Measurements from ENCODE around the gene VPS37C. TPM values are rescaled to one million over a fixed set of nuclear protein-coding genes. Genes with fewer than 3 reads are reported as not detected.

Gene VPS37C
- total and polyA plus RNA-seq, 9 of the 15 experiments (the other 6 are each of a cell fraction or from before 2014, with no cell fraction given), result 0.62 to 29.8 (median 11.5) TPM

- TF ChIP-seq ZBTB11 (CRISPR knock-in tag; IDR thresholded peaks at IDR 0.05), result peak in 1 of 3 experiments; percentile 83; a peak in 2 of 6 replicates
Observed at GRCh38 chr11:61164606-61165424, 3.6 kb upstream of the VPS37C start (continued).

GRCh38 chr11:61163714-61164605 is 2.7 kb upstream of the VPS37C start:
- ATAC-seq, result no peak
- Histone ChIP-seq H2AFZ (ENCODE audit: low read depth, low read length) (peak overlapping the region; percentile 87), H3K9me1 (ENCODE audit: control insufficient read depth, insufficient read depth, low read length) (no peaks in the 10 kb centered on the region), H3K36me3 (ENCODE audit: control insufficient read depth, insufficient read depth, low read length) (no peaks in the 10 kb centered on the region), H4K20me1 (replicated peaks; ENCODE audit: control insufficient read depth, insufficient read depth, low read length) (no peaks in the 10 kb centered on the region), H3K4me2 (ENCODE audit: insufficient read depth, low read length) (peak overlapping the region; percentile 53), H3K9ac (ENCODE audit: insufficient read depth in 1 of 2, low read depth in 2 of 2, low read length in 2 of 2) (peak overlapping the region; percentile 43 to 48; a peak in 3 of 4 replicates), H3K27ac (ENCODE audit: extremely low read depth, low read depth, low read length) (peak overlapping the region; percentile 70), H3K27me3 (ENCODE audit: control insufficient read depth in 2 of 2, insufficient read depth in 2 of 2, low read length in 2 of 2) (no peaks in the 10 kb centered on the region), H3K4me3 (no peak overlapping the region), H3K9me3 (replicated peaks; ENCODE audit: control insufficient read depth, insufficient read depth, low read depth, low read length) (no peaks in the 10 kb centered on the region), H3K4me1 (replicated peaks in 1 of 2; ENCODE audit: control insufficient read depth in 2 of 2, insufficient read depth in 2 of 2, low read length in 2 of 2) (peaks cover 29 to 39% of the 10 kb centered on the region in 2 experiments), H3K79me2 (ENCODE audit: control insufficient read depth, insufficient read depth, low read length) (peaks cover 17% of the 10 kb centered on the region)
- intact Hi-C loops (cut with micrococcal nuclease) (no loop called here), in situ Hi-C loops (cut with MboI) (no loop called here)
- CTCF ChIA-PET (ENCODE audit: low intra/inter-chr PET ratio), result no interaction called here
- DNase-seq (ENCODE audit: extremely low read depth in 1 of 4, low spot score in 3 of 4), result peak in 2 of 4 experiments; percentile 81 to 87
- 33% methylated on average over 12 of the region's 13 CpGs for WGBS (ENCODE audit: insufficient coverage, low coverage, missing lambda C conversion rate)
- FAIRE-seq, result peak; percentile 59
- BruUV-seq (replicated peaks), result no TSS peak
- POLR2A ChIA-PET, result no interaction called here
- peak; percentile 35 for TF ChIP-seq ASH1L (IDR thresholded peaks at IDR 0.05; ENCODE audit: borderline replicate concordance, low read depth, partially characterized antibody)
- TF ChIP-seq JUND (IDR thresholded peaks at IDR 0.05; ENCODE audit: borderline replicate concordance, low read depth, low read length), result peak; percentile 82
- no peak for TF ChIP-seq JUND (tag; IDR thresholded peaks at IDR 0.05; ENCODE audit: borderline replicate concordance, low read depth, low read length)
- TF ChIP-seq NEUROD1 (IDR thresholded peaks at IDR 0.05; ENCODE audit: borderline replicate concordance, low read depth, low read length, partially characterized antibody), result peak; percentile 62
- TF ChIP-seq CBX1 (IDR thresholded peaks at IDR 0.05; ENCODE audit: low read depth), result no peak
- TF ChIP-seq ZEB2 (IDR thresholded peaks at IDR 0.05), result peak; percentile 56; the same call in 1 of the 2 replicates
- TF ChIP-seq GATA2 (CRISPR knock-in tag; IDR thresholded peaks at IDR 0.05), result peak; percentile 84
- peak; percentile 50; the same call in 1 of the 2 replicates for TF ChIP-seq RNF2 (IDR thresholded peaks at IDR 0.05)
- TF ChIP-seq PKNOX1 (IDR thresholded peaks at IDR 0.05), result peak; percentile 63
- peak in 1 of 2 experiments; percentile 28; a peak in 1 of 3 replicates for TF ChIP-seq CBX3 (IDR thresholded peaks at IDR 0.05; ENCODE audit: borderline replicate concordance in 1 of 2, low read length in 2 of 2)
- TF ChIP-seq NCOA1 (IDR thresholded peaks at IDR 0.05; ENCODE audit: low read depth), result 0 out of 2 replicates have a peak, but pooled peaks have one; percentile 58
- no peak for TF ChIP-seq GTF2E2 (tag; IDR thresholded peaks at IDR 0.05)
- TF ChIP-seq ERF (CRISPR knock-in tag; IDR thresholded peaks at IDR 0.05), result no peak
